ENCODE measurements around the gene GBE1.
A peak's percentile ranks its signal among the peaks of the same experiment; 100 is the strongest.

GBE1 gene

DNA sequence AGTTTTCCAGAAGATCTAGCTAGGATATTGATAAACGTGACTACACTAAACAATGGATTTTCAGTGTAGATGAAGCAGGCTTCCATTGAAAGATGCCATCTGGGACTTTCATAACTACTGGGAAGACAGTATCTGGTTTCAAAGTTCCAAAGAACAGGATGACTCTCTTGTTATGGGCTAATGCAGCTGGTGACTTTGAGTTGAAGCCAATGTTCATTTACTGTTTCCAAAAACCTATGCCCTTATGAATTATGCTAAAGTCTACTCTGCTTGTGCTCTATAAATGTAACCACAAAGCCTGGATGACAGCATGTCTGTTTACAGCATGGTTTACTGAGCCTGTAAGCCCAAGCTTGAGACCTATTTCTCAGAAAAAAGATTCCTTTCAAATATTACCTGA lies 245.4 kb downstream of the GBE1 start:
- Histone ChIP-seq H3K27me3 (ENCODE audit: insufficient read depth, poor library complexity, severe bottlenecking) (no peaks in the 10 kb centered on the region), H3K4me3 (replicated peaks; ENCODE audit: insufficient read depth, low read length) (no peak overlapping the region), H3K27ac (replicated peaks) (no peak overlapping the region)
- DNase-seq (ENCODE audit: low read depth in 1 of 2, low spot score in 1 of 2), result no peak
- TF ChIP-seq, protein P1, sequence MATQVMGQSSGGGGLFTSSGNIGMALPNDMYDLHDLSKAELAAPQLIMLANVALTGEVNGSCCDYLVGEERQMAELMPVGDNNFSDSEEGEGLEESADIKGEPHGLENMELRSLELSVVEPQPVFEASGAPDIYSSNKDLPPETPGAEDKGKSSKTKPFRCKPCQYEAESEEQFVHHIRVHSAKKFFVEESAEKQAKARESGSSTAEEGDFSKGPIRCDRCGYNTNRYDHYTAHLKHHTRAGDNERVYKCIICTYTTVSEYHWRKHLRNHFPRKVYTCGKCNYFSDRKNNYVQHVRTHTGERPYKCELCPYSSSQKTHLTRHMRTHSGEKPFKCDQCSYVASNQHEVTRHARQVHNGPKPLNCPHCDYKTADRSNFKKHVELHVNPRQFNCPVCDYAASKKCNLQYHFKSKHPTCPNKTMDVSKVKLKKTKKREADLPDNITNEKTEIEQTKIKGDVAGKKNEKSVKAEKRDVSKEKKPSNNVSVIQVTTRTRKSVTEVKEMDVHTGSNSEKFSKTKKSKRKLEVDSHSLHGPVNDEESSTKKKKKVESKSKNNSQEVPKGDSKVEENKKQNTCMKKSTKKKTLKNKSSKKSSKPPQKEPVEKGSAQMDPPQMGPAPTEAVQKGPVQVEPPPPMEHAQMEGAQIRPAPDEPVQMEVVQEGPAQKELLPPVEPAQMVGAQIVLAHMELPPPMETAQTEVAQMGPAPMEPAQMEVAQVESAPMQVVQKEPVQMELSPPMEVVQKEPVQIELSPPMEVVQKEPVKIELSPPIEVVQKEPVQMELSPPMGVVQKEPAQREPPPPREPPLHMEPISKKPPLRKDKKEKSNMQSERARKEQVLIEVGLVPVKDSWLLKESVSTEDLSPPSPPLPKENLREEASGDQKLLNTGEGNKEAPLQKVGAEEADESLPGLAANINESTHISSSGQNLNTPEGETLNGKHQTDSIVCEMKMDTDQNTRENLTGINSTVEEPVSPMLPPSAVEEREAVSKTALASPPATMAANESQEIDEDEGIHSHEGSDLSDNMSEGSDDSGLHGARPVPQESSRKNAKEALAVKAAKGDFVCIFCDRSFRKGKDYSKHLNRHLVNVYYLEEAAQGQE (IDR thresholded peaks at IDR 0.05; ENCODE audit: insufficient replicate concordance, low read depth), result no peak
- TF ChIP-seq, protein P2, sequence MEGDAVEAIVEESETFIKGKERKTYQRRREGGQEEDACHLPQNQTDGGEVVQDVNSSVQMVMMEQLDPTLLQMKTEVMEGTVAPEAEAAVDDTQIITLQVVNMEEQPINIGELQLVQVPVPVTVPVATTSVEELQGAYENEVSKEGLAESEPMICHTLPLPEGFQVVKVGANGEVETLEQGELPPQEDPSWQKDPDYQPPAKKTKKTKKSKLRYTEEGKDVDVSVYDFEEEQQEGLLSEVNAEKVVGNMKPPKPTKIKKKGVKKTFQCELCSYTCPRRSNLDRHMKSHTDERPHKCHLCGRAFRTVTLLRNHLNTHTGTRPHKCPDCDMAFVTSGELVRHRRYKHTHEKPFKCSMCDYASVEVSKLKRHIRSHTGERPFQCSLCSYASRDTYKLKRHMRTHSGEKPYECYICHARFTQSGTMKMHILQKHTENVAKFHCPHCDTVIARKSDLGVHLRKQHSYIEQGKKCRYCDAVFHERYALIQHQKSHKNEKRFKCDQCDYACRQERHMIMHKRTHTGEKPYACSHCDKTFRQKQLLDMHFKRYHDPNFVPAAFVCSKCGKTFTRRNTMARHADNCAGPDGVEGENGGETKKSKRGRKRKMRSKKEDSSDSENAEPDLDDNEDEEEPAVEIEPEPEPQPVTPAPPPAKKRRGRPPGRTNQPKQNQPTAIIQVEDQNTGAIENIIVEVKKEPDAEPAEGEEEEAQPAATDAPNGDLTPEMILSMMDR (IDR thresholded peaks at IDR 0.05; ENCODE audit: insufficient read depth, low read length), result no peak
- TF ChIP-seq GABPA (IDR thresholded peaks at IDR 0.05; ENCODE audit: low read depth), result no peak
- TF ChIP-seq POLR2AphosphoS5 (IDR thresholded peaks at IDR 0.05; ENCODE audit: low read depth), result no peak
- TF ChIP-seq SPI1 (IDR thresholded peaks at IDR 0.05; ENCODE audit: borderline replicate concordance, low read depth), result no peak

DNA sequence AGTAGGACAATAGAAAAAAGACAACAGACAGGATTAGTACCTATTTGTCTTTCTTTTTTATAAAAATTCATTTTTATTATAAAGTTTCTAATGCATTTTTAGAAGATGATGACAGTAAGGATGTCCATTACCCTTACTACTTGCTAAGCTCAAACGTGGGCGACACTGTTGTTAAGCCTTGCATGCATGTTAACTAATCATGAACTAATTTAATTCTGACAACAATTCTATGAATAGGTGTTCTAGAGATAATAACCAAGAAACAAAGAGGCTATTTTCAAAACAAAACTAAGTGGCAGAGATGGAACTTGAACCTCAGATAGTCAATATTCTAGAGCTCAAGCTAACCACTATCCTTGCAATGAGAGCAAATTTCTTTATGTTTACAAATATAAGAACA lies 247.9 kb downstream of the GBE1 start:
- DNase-seq (ENCODE audit: low read depth in 1 of 2, low spot score in 1 of 2), result no peak
- no peak overlapping the region for H3K4me3 ChIP-seq (replicated peaks; ENCODE audit: insufficient read depth, low read length)
- no peaks in the 10 kb centered on the region for H3K27me3 ChIP-seq (ENCODE audit: insufficient read depth, poor library complexity, severe bottlenecking)
- no peak overlapping the region for H3K27ac ChIP-seq (replicated peaks)
- TF ChIP-seq GABPA (IDR thresholded peaks at IDR 0.05; ENCODE audit: low read depth), result no peak
- TF ChIP-seq, protein P2 (IDR thresholded peaks at IDR 0.05; ENCODE audit: insufficient read depth, low read length), result no peak
- no peak for TF ChIP-seq SPI1 (IDR thresholded peaks at IDR 0.05; ENCODE audit: borderline replicate concordance, low read depth)
- no peak for TF ChIP-seq POLR2AphosphoS5 (IDR thresholded peaks at IDR 0.05; ENCODE audit: low read depth)

DNA sequence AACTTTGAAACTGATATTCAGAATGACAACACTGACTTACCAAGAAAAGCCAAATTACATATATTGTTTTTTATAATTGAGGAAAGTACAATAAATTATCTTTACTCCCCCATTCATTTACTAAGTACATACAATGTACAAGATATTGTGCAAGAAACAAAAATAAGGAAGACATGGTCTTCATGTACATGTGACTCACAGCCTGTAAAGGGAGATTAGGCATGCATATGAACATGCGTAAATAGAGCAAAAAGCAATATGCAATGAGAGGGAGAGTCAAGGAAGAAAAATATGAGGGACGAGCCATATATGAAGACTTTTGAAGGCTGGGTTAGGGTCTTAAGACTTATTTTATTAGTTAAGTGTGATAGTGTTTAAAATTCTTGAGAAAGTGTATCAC lies 258.4 kb downstream of the GBE1 start:
- TF ChIP-seq SPI1 (IDR thresholded peaks at IDR 0.05; ENCODE audit: borderline replicate concordance, low read depth) (peak; percentile 46; the same call in 1 of the 2 replicates), POLR2AphosphoS5 (IDR thresholded peaks at IDR 0.05; ENCODE audit: low read depth) (no peak)
- H3K27ac ChIP-seq (replicated peaks), result no peak overlapping the region
- H3K27me3 ChIP-seq (ENCODE audit: insufficient read depth, poor library complexity, severe bottlenecking), result no peaks in the 10 kb centered on the region
- H3K4me3 ChIP-seq (replicated peaks; ENCODE audit: insufficient read depth, low read length), result no peak overlapping the region
- no peak for DNase-seq (ENCODE audit: low read depth in 1 of 2, low spot score in 1 of 2)

DNA sequence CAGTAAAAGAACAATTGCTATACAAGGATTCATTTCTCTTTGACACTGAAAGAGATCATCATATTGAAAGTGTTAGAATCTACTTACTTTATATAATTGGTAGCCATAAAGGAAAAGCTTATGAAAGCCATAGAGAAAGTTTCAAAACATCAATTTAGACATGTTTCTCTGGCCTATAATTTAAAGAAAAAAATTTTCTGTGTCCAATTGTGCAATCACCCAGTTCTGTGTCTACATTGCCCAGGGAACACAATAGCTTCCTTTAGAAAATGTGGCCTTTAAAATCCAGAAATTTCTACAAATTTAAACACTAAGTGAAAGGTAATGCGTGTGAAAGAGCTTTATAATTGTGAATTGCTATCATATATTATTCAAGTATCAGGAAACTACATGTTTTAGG lies 259.2 kb downstream of the GBE1 start:
- no peak for TF ChIP-seq POLR2AphosphoS5 (IDR thresholded peaks at IDR 0.05; ENCODE audit: low read depth)
- Histone ChIP-seq H3K27me3 (ENCODE audit: insufficient read depth, poor library complexity, severe bottlenecking) (no peaks in the 10 kb centered on the region), H3K4me3 (replicated peaks; ENCODE audit: insufficient read depth, low read length) (no peak overlapping the region), H3K27ac (replicated peaks) (no peak overlapping the region)
- no peak for DNase-seq (ENCODE audit: low read depth in 1 of 2, low spot score in 1 of 2)

DNA sequence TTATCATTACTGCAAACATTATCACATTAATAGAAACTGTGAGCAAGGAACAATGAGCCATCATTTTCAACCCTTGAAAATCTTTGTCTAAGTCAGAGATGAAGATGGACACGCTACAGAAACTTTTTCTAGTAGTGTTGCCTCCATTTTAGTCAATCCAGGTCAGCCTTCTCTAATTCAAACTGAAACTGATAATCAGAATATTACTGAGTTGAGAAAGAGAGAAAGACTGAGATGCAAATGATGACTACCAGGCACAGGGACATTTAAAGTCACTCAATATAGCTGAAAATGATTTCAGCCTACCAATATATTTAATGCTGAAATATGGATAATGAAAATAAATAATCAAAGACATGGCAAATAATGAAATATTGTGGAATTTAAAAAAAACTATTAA lies 261.4 kb downstream of the GBE1 start:
- no peak for TF ChIP-seq POLR2AphosphoS5 (IDR thresholded peaks at IDR 0.05; ENCODE audit: low read depth)
- TF ChIP-seq GABPA (IDR thresholded peaks at IDR 0.05; ENCODE audit: low read depth), result no peak
- TF ChIP-seq, protein P2 (IDR thresholded peaks at IDR 0.05; ENCODE audit: insufficient read depth, low read length), result no peak
- no peak for TF ChIP-seq SPI1 (IDR thresholded peaks at IDR 0.05; ENCODE audit: borderline replicate concordance, low read depth)
- TF ChIP-seq, protein P1 (IDR thresholded peaks at IDR 0.05; ENCODE audit: insufficient replicate concordance, low read depth), result no peak
- DNase-seq (ENCODE audit: low read depth in 1 of 2, low spot score in 1 of 2), result no peak
- no peaks in the 10 kb centered on the region for H3K27me3 ChIP-seq (ENCODE audit: insufficient read depth, poor library complexity, severe bottlenecking)
- no peak overlapping the region for H3K27ac ChIP-seq (replicated peaks)
- no peak overlapping the region for H3K4me3 ChIP-seq (replicated peaks; ENCODE audit: insufficient read depth, low read length)
